ENCODE data around the gene ENPP1.

GRCh38 chr6:131867744-131868143 is 59.9 kb downstream of the ENPP1 start:
- TF ChIP-seq CTCF (IDR thresholded peaks at IDR 0.05; ENCODE audit: insufficient read depth, low read depth, low read length) = no peak
- TF ChIP-seq EZH2 (IDR thresholded peaks at IDR 0.05; ENCODE audit: insufficient read depth, low read length) = no peak
